WTC11 (cell line): ENCODE results near the gene KRT85. TPM values are rescaled to one million over a fixed set of nuclear protein-coding genes. Genes with fewer than 3 reads are reported as not detected.
"Not testable (repeated sequence)": the region's sequence is repeated elsewhere in the genome, so short reads cannot be mapped to it uniquely, and the experiment has no call there.

ENCODE experiments used
- ATAC-seq: fragments of 200-7000 bp; cut with Tn5 transposase; 2 replicates; pipeline ENCODE4 v1.10.0; 2021; ENCODE audit warnings: mild to moderate bottlenecking, moderate library complexity
- CTCF ChIA-PET: fragments of 300-600 bp; sonication (Branson Sonifier 250); formaldehyde crosslinking; loops from one replicate; lab custom pipeline; 2021; ENCODE audit warnings: antibody characterized with exemption; lab: Charles Lee
- POLR2A ChIA-PET: fragments of 350-600 bp; sonication (Branson Sonifier 250); formaldehyde crosslinking; loops from one replicate; lab custom pipeline; 2021; ENCODE audit warnings: antibody characterized with exemption; lab: Charles Lee
- DNase-seq: peaks from one replicate; pipeline ENCODE4 v3.0.0; 2021; ENCODE audit warnings: low spot score
- H3K27ac Mint-ChIP-seq: 2 replicates; pipeline ENCODE4 v1.8.0; 2021; ENCODE audit warnings: mixed read lengths
- H3K27me3 Mint-ChIP-seq: 2 replicates; pipeline ENCODE4 v1.8.0; 2021; ENCODE audit warnings: low read depth, mild to moderate bottlenecking, moderate library complexity, mixed read lengths
- H3K36me3 Mint-ChIP-seq: 2 replicates; pipeline ENCODE4 v1.8.0; 2021; ENCODE audit warnings: mixed read lengths
- H3K4me1 Mint-ChIP-seq: 2 replicates; pipeline ENCODE4 v1.8.0; 2022; ENCODE audit warnings: mixed read lengths
- H3K4me3 Mint-ChIP-seq: 2 replicates; pipeline ENCODE4 v1.8.0; 2021; ENCODE audit warnings: mild to moderate bottlenecking, moderate library complexity, mixed read lengths
- H3K9me3 Mint-ChIP-seq: 2 replicates; pipeline ENCODE4 v1.8.0; 2021; ENCODE audit warnings: mixed read lengths
- ATF1 ChIP-seq: sonication (generic); formaldehyde crosslinking; IDR thresholded peaks from 2 replicates; pipeline ENCODE4 v1.8.1; 2023; ENCODE audit warnings: mild to moderate bottlenecking, moderate library complexity, missing genetic modification reagents
- ELF4 ChIP-seq: sonication (generic); formaldehyde crosslinking; IDR thresholded peaks from 2 replicates; pipeline ENCODE4 v1.8.1; 2022; ENCODE audit warnings: low read depth, mild to moderate bottlenecking, moderate library complexity, missing genetic modification reagents
- ETV6 ChIP-seq: sonication (generic); formaldehyde crosslinking; IDR thresholded peaks from 2 replicates; pipeline ENCODE4 v1.8.1; 2022; ENCODE audit warnings: mild to moderate bottlenecking, missing genetic modification reagents
- FOXJ3 ChIP-seq: sonication (generic); formaldehyde crosslinking; IDR thresholded peaks from 2 replicates; pipeline ENCODE4 v1.9.0; 2021; ENCODE audit warnings: missing genetic modification reagents, mild to moderate bottlenecking, borderline replicate concordance
- FOXK1 ChIP-seq: sonication (generic); formaldehyde crosslinking; IDR thresholded peaks from 2 replicates; pipeline ENCODE4 v1.8.0; 2022; ENCODE audit warnings: mild to moderate bottlenecking, moderate library complexity, missing genetic modification reagents
- FOXP1 ChIP-seq: sonication (generic); formaldehyde crosslinking; IDR thresholded peaks from 2 replicates; pipeline ENCODE4 v1.8.0; 2022; ENCODE audit warnings: missing genetic modification reagents, mild to moderate bottlenecking, moderate library complexity, borderline replicate concordance
- HMGA2 ChIP-seq: fragments of 250-450 bp; sonication (Bioruptor Pico); IDR thresholded peaks from 2 replicates; pipeline ENCODE4 v1.4.0; 2021; ENCODE audit warnings: mild to moderate bottlenecking, moderate library complexity
- IRF1 ChIP-seq: sonication (generic); formaldehyde crosslinking; IDR thresholded peaks from 2 replicates; pipeline ENCODE4 v1.8.0; 2023; ENCODE audit warnings: missing genetic modification reagents
- IRF2 ChIP-seq: sonication (generic); formaldehyde crosslinking; IDR thresholded peaks from 2 replicates; pipeline ENCODE4 v1.8.0; 2022; ENCODE audit warnings: low read depth, missing genetic modification reagents, borderline replicate concordance
- NFE2L1 ChIP-seq: sonication (generic); formaldehyde crosslinking; IDR thresholded peaks from 2 replicates; pipeline ENCODE4 v1.8.1; 2023; ENCODE audit warnings: missing genetic modification reagents
- NR1H2 ChIP-seq: sonication (generic); formaldehyde crosslinking; IDR thresholded peaks from 2 replicates; pipeline ENCODE4 v1.9.0; 2021; ENCODE audit warnings: mild to moderate bottlenecking, moderate library complexity, missing genetic modification reagents
- NR2C2 ChIP-seq: sonication (generic); formaldehyde crosslinking; IDR thresholded peaks from 2 replicates; pipeline ENCODE4 v1.8.0; 2022; ENCODE audit warnings: mild to moderate bottlenecking, missing genetic modification reagents
- RORB ChIP-seq: fragments of 250-450 bp; sonication (Bioruptor Pico); IDR thresholded peaks from 2 replicates; pipeline ENCODE4 v1.9.0; 2021; ENCODE audit warnings: mild to moderate bottlenecking
- SMAD3 ChIP-seq: sonication (generic); formaldehyde crosslinking; IDR thresholded peaks from 2 replicates; pipeline ENCODE4 v1.8.0; 2022; ENCODE audit warnings: missing genetic modification reagents, mild to moderate bottlenecking, borderline replicate concordance
- SOX15 ChIP-seq: fragments of 250-450 bp; sonication (Bioruptor Pico); IDR thresholded peaks from 2 replicates; pipeline ENCODE4 v1.9.0; 2021; ENCODE audit warnings: mild to moderate bottlenecking
- SP1 ChIP-seq: sonication (generic); formaldehyde crosslinking; conservative IDR thresholded peaks from 2 replicates; pipeline ENCODE4 v1.8.1; 2022; ENCODE audit warnings: missing genetic modification reagents
- STAT6 ChIP-seq: sonication (generic); formaldehyde crosslinking; conservative IDR thresholded peaks from 2 replicates; pipeline ENCODE4 v1.8.1; 2023; ENCODE audit warnings: mild to moderate bottlenecking, low read depth, missing genetic modification reagents, moderate library complexity
- ZMAT4 ChIP-seq: fragments of 250-450 bp; sonication (Bioruptor Pico); IDR thresholded peaks from 2 replicates; pipeline ENCODE4 v1.9.0; 2021; ENCODE audit warnings: mild to moderate bottlenecking
- ZNF396 ChIP-seq: fragments of 250-450 bp; sonication (Bioruptor Pico); IDR thresholded peaks from 2 replicates; pipeline ENCODE4 v1.8.0; 2021; ENCODE audit warnings: mild to moderate bottlenecking, moderate library complexity, borderline replicate concordance
- ZNF532 ChIP-seq: fragments of 250-450 bp; sonication (Bioruptor Pico); IDR thresholded peaks from 2 replicates; pipeline ENCODE4 v1.9.0; 2021; ENCODE audit warnings: mild to moderate bottlenecking, borderline replicate concordance
- total RNA-seq: library from RNA; stranded (reverse); gene quantifications from 3 replicates; pipeline ENCODE4 v1.2.3, GENCODE V29; 2021

The KRT85 gene
- total RNA-seq, 1 experiment from 2014 or later = not detected

- no peak for TF ChIP-seq SOX15 (CRISPR knock-in tag)
- TF ChIP-seq IRF1 (CRISPR knock-in tag) = no peak
Measured at GRCh38 chr12:52317468-52318052, 49.7 kb downstream of the KRT85 start (continued).

- TF ChIP-seq RORB = no peak
- TF ChIP-seq IRF2 (CRISPR knock-in tag) = no peak
- TF ChIP-seq SOX15 (CRISPR knock-in tag) = no peak
- no peak for TF ChIP-seq ETV6 (CRISPR knock-in tag)
- no peak for TF ChIP-seq ATF1 (CRISPR knock-in tag)
- DNase-seq (no peak), ATAC-seq (no peak)
- Mint-ChIP-seq H3K4me3 (no peak overlapping the region), H3K4me1 (no peaks in the 10 kb centered on the region), H3K27me3 (peaks cover 9% of the 10 kb centered on the region), H3K36me3 (no peaks in the 10 kb centered on the region), H3K9me3 (no peaks in the 10 kb centered on the region), H3K27ac (no peak overlapping the region; the same call in 1 of the 2 replicates)
- CTCF ChIA-PET = interaction anchor here (0.9 to 2.9 kb wide), 7 partner anchors 11 to 168 kb away, joined by 3 to 26 read pairs (median 5); no protein-coding TSS in a partner anchor
- POLR2A ChIA-PET = no interaction called here
Measured at GRCh38 chr12:52316701-52317100, 50.6 kb downstream of the KRT85 start.

GRCh38 chr12:52316290-52316689, 51.0 kb downstream of the KRT85 start:
- DNase-seq = no peak
- no peaks in the 10 kb centered on the region for H3K4me1 Mint-ChIP-seq
- no peak overlapping the region for H3K4me3 Mint-ChIP-seq
- H3K27ac Mint-ChIP-seq = no peak overlapping the region; the same call in 1 of the 2 replicates
- no peak for ATAC-seq
- no peaks in the 10 kb centered on the region for H3K36me3 Mint-ChIP-seq
- peaks cover 10% of the 10 kb centered on the region for H3K27me3 Mint-ChIP-seq
- POLR2A ChIA-PET = no interaction called here
- H3K9me3 Mint-ChIP-seq = no peaks in the 10 kb centered on the region
- no peak for TF ChIP-seq ELF4 (CRISPR knock-in tag)
- TF ChIP-seq ZMAT4 (CRISPR knock-in tag) = no peak
- no peak for TF ChIP-seq HMGA2
- TF ChIP-seq FOXK1 (CRISPR knock-in tag) = no peak
- no peak for TF ChIP-seq SMAD3 (CRISPR knock-in tag)
- TF ChIP-seq ZNF396 (CRISPR knock-in tag) = no peak
- no peak for TF ChIP-seq FOXJ3 (CRISPR knock-in tag)
- TF ChIP-seq NFE2L1 (CRISPR knock-in tag) = no peak
- CTCF ChIA-PET = interaction anchor here (0.7 to 2.9 kb wide), 19 partner anchors 9 to 169 kb away, joined by 3 to 26 read pairs (median 4); no protein-coding TSS in a partner anchor

GRCh38 chr12:52315721-52316120, 51.6 kb downstream of the KRT85 start:
- DNase-seq = peak; percentile 73
- H3K4me3 Mint-ChIP-seq, H3K9me3 Mint-ChIP-seq, H3K4me1 Mint-ChIP-seq, H3K36me3 Mint-ChIP-seq, POLR2A ChIA-PET, H3K27ac Mint-ChIP-seq: not testable (repeated sequence)
- peak; percentile 84 for ATAC-seq
- H3K27me3 Mint-ChIP-seq = peaks cover 11% of the 10 kb centered on the region
- CTCF ChIA-PET = interaction anchor here (0.7 to 2.9 kb wide), 19 partner anchors 8 to 169 kb away, joined by 3 to 26 read pairs (median 4); no protein-coding TSS in a partner anchor

- CTCF ChIA-PET = interaction anchor here (0.8 to 2.9 kb wide), 5 partner anchors 8 to 100 kb away, joined by 3 to 26 read pairs (median 7); no protein-coding TSS in a partner anchor
- Mint-ChIP-seq H3K36me3 (no peaks in the 10 kb centered on the region), H3K27me3 (peaks cover 23% of the 10 kb centered on the region), H3K4me3 (no peak overlapping the region), H3K4me1 (no peaks in the 10 kb centered on the region), H3K9me3 (no peaks in the 10 kb centered on the region), H3K27ac (no peak overlapping the region)
- no peak for ATAC-seq
- no peak for DNase-seq
- POLR2A ChIA-PET = no interaction called here
- TF ChIP-seq ETV6 (CRISPR knock-in tag) (no peak), IRF2 (CRISPR knock-in tag) (no peak), SP1 (CRISPR knock-in tag) (no peak), ZNF532 (CRISPR knock-in tag) (no peak), ATF1 (CRISPR knock-in tag) (no peak), STAT6 (no peak), NR1H2 (CRISPR knock-in tag) (no peak), NR2C2 (no peak), FOXP1 (CRISPR knock-in tag) (no peak)
Measured at GRCh38 chr12:52314511-52314910, 52.8 kb downstream of the KRT85 start.
